ENCODE measurements around the gene PKD1L1.
A peak's percentile ranks its signal among the peaks of the same experiment; 100 is the strongest.
"Not testable (repeated sequence)": the region's sequence is repeated elsewhere in the genome, so short reads cannot be mapped to it uniquely, and the experiment has no call there.

Gene PKD1L1

DNA sequence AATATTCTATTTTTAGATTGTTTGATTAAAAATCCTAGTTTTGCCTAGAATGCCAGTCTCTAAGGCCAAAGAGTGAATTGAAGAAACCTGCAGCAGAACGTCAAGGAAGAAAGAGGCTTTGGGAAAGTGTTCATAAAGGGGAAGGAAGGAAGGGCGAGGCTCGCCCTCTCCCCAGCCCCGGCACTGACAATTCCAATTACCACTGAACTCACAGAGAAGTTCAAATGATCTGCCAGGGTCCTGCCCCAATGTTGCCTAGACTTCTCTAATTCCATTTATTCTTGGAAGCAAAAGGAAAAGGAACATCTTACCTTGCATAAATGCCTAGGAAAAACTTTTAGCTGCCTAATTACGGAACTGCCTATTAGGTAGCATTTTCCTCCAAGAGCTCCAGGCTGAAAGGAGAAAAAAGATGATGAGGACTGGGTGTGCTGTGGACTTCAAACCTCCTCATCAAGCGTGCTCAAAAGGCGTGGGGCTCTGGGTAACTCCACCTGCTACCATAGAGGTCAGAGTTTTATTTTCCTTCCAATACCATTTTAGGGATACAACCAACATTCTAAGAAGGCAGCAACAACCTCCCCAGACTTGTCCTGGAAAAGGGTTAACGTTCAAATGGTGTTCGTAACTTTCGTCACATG is 134.5 kb downstream of the PKD1L1 start:
- DNase-seq: no peak

GRCh38 chr7:47812429-47813136 is 135.7 kb downstream of the PKD1L1 start:
- DNase-seq: peak; percentile 58 to 74

DNA sequence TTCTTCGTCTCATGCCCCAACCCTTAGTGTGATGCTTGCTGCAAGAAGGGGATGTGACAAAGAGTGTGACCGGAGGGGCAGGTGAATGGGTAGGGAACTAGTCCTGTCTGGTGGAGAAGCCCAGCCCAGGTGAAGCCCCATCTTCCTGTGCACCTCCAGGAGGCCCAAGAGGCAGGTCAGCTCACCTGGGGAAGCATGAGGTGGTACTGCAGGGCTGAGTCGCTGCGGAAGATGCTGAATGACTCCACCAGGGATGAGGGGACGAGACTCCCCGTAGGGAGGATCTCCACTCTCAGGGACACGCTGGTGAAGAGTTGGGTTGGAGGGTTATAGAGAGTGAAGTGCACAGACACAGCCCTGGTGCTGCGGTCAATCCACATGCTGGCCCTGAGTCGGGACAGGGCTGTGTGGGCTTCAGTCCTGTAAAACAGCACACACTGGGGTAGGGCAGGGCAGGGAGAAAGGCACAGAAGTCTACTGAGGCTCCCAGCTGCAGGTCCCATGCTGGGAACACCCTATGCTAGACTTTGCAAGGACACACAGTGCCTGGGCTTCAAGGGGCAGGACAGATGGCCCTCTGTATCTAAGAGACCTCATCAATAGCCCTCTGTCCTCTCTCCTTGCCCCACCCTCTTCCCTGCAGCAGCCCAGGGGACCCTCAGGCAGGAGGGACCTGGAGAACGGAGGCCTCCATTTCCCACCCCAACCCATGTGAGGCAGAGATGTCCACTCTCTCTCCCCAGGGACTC is 136.5 kb downstream of the PKD1L1 start:
- DNase-seq: no peak

- DNase-seq: peak; percentile 26 to 68
Measured at GRCh38 chr7:47809387-47809786, 138.9 kb downstream of the PKD1L1 start.

DNA sequence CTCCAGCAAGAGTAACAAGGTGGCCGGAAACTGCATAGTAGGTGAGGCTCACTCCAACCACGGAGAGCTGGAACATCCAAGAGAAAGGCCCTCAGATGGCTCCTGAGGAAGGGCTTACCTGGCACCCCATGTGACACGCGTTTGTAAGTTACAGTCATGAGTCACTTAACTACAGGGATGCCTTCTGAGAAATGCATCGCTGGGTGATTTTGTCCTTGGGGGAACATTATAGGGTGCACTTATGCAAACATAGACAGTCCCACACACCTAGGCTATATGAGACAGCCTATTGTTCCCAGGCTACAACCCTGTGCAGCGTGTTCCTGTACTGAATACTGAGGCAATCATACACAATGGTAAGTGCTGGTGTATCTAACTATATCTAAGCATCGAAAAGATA is 139.9 kb downstream of the PKD1L1 start:
- no peak for DNase-seq

- DNase-seq: peak in 1 of 2 experiments; percentile 11
Measured at GRCh38 chr7:47807756-47808155, 140.5 kb downstream of the PKD1L1 start.

DNA sequence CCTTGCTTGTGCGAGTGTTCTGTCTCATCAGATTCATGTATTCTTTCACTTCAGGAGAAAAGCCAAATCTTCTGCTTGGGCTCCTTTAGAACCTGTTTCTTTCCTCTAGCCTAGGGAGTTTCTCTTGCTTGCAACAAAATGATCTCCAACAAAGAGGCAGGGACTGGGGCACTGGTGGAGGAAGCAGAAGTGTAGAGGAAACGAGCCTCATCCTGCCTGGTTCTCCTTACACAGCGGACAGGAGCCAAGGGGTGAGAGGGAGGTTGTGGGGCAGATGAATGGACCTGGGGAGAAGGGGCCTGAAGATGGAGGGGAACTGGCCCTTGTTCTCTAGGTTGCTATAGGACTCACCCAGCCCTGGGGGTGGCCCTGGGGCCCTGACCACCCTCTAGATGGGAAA is 141.1 kb downstream of the PKD1L1 start:
- no peak for DNase-seq

- DNase-seq: no peak
Measured at GRCh38 chr7:47806701-47807103, 141.6 kb downstream of the PKD1L1 start.

DNA sequence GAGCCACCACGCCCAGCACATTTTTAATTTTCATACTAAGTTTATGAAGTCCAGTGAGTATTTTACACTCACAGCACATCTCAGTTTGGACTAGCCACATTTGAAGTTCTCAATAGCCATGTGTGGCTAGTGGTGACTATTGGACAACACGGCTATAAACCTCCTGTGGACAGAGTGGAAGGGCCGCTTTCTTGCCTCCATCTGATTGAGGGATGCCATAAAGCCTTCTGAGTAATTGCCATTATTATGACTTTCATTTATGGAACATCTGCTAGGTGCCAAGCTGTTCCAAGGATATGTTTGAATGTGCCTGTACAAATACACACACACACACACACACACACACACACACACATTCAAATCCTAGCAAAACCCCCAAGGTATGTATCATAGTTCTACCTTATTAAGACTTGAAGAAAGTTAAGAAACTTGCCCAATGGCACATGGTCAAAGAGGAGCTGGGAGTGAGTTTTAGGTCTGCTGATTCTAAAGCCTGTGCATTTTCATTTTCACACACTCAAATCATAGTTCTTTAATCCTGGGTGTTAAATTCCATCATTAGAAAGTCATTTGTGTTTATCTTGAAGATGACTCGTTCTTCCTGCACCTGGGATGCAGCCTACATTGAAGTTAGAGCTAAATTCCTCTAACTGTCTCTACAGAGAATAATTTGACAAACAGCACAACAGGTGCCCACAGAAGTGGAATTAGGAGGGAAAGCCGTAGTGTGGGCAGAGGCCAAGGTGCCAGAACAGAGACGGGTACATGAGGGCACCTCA is 143.3 kb downstream of the PKD1L1 start:
- DNase-seq: peak in 1 of 2 experiments; percentile 20

- DNase-seq: peak; percentile 84 to 85
Measured at GRCh38 chr7:47803846-47804245, 144.4 kb downstream of the PKD1L1 start.

DNA sequence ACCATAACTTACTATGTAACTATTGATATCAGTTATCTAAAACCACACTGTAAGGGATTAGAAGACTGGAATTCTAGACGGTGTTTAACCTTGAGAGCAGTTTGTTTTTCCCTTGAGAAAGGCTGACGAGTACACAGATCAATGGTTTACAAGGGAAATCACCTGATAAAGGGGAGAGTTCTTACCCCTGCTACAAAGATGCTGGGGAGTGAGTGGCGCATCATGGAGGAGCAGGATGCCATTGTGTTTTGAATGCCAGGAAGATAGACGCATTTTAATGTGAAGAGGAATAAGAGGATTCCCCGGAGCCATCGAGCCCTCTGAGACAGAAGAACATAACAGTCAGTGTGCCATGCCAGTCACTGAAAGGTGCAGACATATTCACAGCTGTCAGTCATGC is 145.2 kb downstream of the PKD1L1 start:
- DNase-seq: no peak

DNA sequence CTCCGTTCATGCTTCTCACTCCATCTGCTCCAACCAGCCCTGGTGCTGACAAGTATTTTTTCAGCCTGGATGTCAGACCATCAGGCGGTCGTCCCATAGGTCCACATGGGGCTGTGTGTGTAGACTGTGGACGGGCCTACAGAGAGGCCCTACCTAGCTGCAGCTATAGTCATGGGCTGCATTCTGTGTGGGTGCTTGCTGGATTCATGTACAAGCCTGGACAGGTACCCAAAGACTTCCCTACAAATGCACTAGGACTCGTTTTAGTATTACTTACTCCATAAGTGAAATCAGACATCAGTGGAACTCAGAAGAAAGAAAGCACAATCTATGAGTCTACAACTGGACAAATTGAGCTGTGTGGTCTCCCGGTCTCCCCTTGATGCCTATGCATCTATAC is 146.8 kb downstream of the PKD1L1 start:
- DNase-seq: no peak

- DNase-seq: no peak
Measured at GRCh38 chr7:47799524-47799923, 148.7 kb downstream of the PKD1L1 start.

GRCh38 chr7:47796347-47796746 is 151.9 kb downstream of the PKD1L1 start:
- DNase-seq: no peak

DNA sequence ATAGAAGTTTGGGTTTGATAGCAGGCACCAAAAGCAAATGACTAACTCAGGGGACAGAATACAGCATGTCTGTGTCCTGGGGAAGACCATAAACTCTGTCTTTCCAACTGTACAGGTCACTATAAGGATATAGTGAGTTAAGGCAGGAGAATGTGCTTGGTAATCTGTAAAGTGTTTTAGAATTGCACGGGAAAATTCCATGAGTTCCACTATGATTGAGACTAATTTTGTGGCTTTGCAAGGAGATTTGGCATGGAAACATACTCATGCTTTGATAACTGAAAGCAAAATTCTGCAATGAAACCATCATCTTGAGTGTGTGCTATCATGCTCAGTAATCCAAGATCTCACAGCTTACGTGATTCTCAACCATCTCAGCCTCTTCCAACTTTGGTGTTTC is 152.6 kb downstream of the PKD1L1 start:
- no peak for DNase-seq

GRCh38 chr7:47795126-47795525 is 153.1 kb downstream of the PKD1L1 start:
- not testable (repeated sequence) for DNase-seq

GRCh38 chr7:47794016-47794415 is 154.2 kb downstream of the PKD1L1 start:
- DNase-seq: no peak

DNA sequence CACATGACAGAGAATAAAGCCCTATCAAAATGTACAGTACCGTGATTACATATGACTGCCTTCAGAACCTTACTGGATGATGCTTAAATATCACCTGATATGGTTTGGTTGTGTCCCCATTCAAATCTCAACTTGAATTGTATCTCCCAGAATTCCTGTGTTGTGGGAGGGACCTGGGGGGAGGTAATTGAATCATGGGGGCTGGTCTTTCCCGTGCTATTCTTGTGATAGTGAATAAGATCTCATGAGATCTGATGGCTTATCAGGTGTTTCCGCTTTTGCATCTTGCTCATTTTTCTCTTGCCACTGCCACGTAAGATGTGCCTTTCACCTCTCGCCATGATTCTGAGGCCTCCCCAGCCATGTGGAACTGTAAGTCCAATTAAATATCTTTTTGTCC is 155.1 kb downstream of the PKD1L1 start:
- not testable (repeated sequence) for DNase-seq

DNA sequence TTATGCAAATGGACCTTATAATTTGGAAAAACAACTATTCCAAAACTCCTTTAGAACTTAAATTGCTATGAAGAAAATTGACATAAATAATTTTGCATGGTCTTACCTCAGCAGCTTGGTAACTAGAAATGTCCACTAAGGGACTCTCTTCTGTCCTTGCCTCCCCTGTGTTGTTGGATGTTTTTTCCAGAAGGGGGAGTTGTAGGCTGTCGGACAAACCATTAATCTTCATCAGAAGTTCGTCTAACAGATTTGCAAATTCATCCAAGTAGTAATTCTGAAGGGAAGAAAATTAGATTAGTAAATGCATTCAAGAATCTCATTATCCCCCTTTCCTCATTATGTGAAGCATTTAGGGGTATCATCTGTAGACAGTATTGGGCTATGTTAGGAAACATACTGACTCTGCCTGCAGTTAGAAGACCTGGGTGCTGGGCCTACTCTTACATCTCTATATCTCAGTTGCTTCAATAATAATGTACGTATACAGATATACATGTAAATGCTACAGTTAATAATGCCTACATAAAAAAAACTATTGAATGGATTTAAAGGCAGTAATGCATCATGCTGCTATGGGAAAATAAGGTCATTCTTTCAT is 155.6 kb downstream of the PKD1L1 start:
- DNase-seq: peak; percentile 14 to 18

DNA sequence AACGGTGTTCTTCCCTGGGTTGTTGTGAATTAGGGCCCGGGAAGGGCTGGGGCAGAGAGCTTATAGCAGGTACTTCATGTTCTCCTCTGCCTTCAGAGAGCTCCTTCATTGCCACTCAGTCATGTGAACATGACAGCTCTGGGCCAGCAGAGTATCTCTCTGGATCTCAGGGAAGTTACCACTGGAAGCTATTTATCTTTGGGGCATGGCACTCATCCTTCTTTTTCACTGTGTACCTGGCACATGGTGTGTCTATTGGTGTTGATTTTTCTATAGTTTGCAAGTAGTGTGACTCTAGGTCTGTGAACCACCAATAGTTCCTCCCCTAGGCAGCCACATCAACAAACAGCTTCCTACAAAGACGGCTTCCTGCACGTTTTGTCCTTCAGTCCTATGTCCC is 156.6 kb downstream of the PKD1L1 start:
- DNase-seq: no peak

- DNase-seq: no peak
Measured at GRCh38 chr7:47788083-47788482, 160.2 kb downstream of the PKD1L1 start.

- DNase-seq: no peak
Measured at GRCh38 chr7:47787249-47788069, 160.8 kb downstream of the PKD1L1 start.
